SK-N-SH treated with all-trans-retinoic acid at 6 μM for 48 hours (cell line): Measurements from ENCODE around the gene GRIK1.

Experiments
- ATAC-seq: fragments of 200-7000 bp; cut with Tn5 transposase; 3 replicates; pipeline ENCODE4 v1.9.1; 2020; ENCODE audit warnings: mild to moderate bottlenecking, moderate library complexity
- ARNTL ChIP-seq: fragments of 450-650 bp; formaldehyde crosslinking; IDR thresholded peaks from 2 replicates; pipeline ENCODE4 v1.5.0; 2020; ENCODE audit warnings: low read depth, mild to moderate bottlenecking, moderate library complexity, borderline replicate concordance
- BACH2 ChIP-seq: fragments of 250-450 bp; sonication (Bioruptor Pico); IDR thresholded peaks from 2 replicates; pipeline ENCODE4 v1.9.0; 2021; ENCODE audit warnings: mild to moderate bottlenecking, borderline replicate concordance
- CSDC2 ChIP-seq: fragments of 250-450 bp; sonication (Bioruptor Pico); IDR thresholded peaks from 2 replicates; pipeline ENCODE4 v1.5.0; 2020; ENCODE audit warnings: mild to moderate bottlenecking, moderate library complexity
- ESRRG ChIP-seq: fragments of 250-450 bp; sonication (Bioruptor Pico); IDR thresholded peaks from 2 replicates; pipeline ENCODE4 v1.6.1; 2021; ENCODE audit warnings: mild to moderate bottlenecking
- GLIS3 ChIP-seq: fragments of 250-450 bp; sonication (Bioruptor Pico); IDR thresholded peaks from 2 replicates; pipeline ENCODE4 v1.5.0; 2020; ENCODE audit warnings: mild to moderate bottlenecking, moderate library complexity
- ISL1 ChIP-seq: fragments of 250-450 bp; sonication (Bioruptor Pico); IDR thresholded peaks from 2 replicates; pipeline ENCODE4 v2.1.2; 2022; ENCODE audit warnings: mild to moderate bottlenecking, moderate library complexity
- OSR1 ChIP-seq: fragments of 250-450 bp; sonication (Bioruptor Pico); IDR thresholded peaks from 2 replicates; pipeline ENCODE4 v1.8.0; 2022; ENCODE audit warnings: moderate library complexity, mild to moderate bottlenecking, inconsistent platforms
- PPARA ChIP-seq: fragments of 250-450 bp; sonication (Bioruptor Pico); IDR thresholded peaks from 2 replicates; pipeline ENCODE4 v1.5.0; 2020; ENCODE audit warnings: mild to moderate bottlenecking, borderline replicate concordance
- RARB ChIP-seq: fragments of 250-450 bp; sonication (Bioruptor Pico); IDR thresholded peaks from 2 replicates; pipeline ENCODE4 v1.8.0; 2021; ENCODE audit warnings: mild to moderate bottlenecking, moderate library complexity
- SNAI2 ChIP-seq: fragments of 250-450 bp; sonication (Bioruptor Pico); IDR thresholded peaks from 2 replicates; pipeline ENCODE4 v1.5.0; 2020; ENCODE audit warnings: mild to moderate bottlenecking, moderate library complexity
- TOX ChIP-seq: fragments of 250-450 bp; sonication (Bioruptor Pico); IDR thresholded peaks from 2 replicates; pipeline ENCODE4 v1.8.0; 2021; ENCODE audit warnings: mild to moderate bottlenecking, moderate library complexity, borderline replicate concordance
- ZC3H10 ChIP-seq: fragments of 250-450 bp; sonication (Bioruptor Pico); IDR thresholded peaks from 2 replicates; pipeline ENCODE4 v1.5.1; 2021; ENCODE audit warnings: mild to moderate bottlenecking, moderate library complexity
- ZFP30 ChIP-seq: fragments of 450-650 bp; formaldehyde crosslinking; IDR thresholded peaks from 2 replicates; pipeline ENCODE4 v1.5.0; 2022; ENCODE audit warnings: mild to moderate bottlenecking, moderate library complexity
- ZNF565 ChIP-seq: fragments of 450-650 bp; formaldehyde crosslinking; conservative IDR thresholded peaks from 2 replicates; pipeline ENCODE4 v1.5.0; 2020; ENCODE audit warnings: low read depth, mild to moderate bottlenecking, moderate library complexity
- ZNF70 ChIP-seq: fragments of 450-650 bp; formaldehyde crosslinking; IDR thresholded peaks from 2 replicates; pipeline ENCODE4 v1.5.0; 2020; ENCODE audit warnings: mild to moderate bottlenecking, moderate library complexity
- ZNF8 ChIP-seq: fragments of 450-650 bp; formaldehyde crosslinking; IDR thresholded peaks from 2 replicates; pipeline ENCODE4 v1.5.0; 2020; ENCODE audit warnings: mild to moderate bottlenecking, moderate library complexity
- TF ChIP-seq, protein P1 (sequence below): fragments of 250-450 bp; sonication (Bioruptor Pico); IDR thresholded peaks from 2 replicates; pipeline ENCODE4 v1.5.1; 2020; ENCODE audit warnings: low read depth, mild to moderate bottlenecking, moderate library complexity
- TF ChIP-seq, protein P2 (sequence below): fragments of 250-450 bp; sonication (Bioruptor Pico); IDR thresholded peaks from 2 replicates; pipeline ENCODE4 v1.8.0; 2021; ENCODE audit warnings: low read depth, mild to moderate bottlenecking, moderate library complexity, borderline replicate concordance
- TF ChIP-seq, protein P3 (sequence below): fragments of 250-450 bp; sonication (Bioruptor Pico); IDR thresholded peaks from 2 replicates; pipeline ENCODE4 v1.5.1; 2021; ENCODE audit warnings: mild to moderate bottlenecking, moderate library complexity
- TF ChIP-seq, protein P4 (sequence below): fragments of 250-450 bp; sonication (Bioruptor Pico); IDR thresholded peaks from 2 replicates; pipeline ENCODE4 v1.8.0; 2020; ENCODE audit warnings: mild to moderate bottlenecking, moderate library complexity, borderline replicate concordance
- TF ChIP-seq, protein P5 (sequence below): fragments of 250-450 bp; sonication (Bioruptor Pico); IDR thresholded peaks from 2 replicates; pipeline ENCODE4 v1.5.0; 2020; ENCODE audit warnings: mild to moderate bottlenecking, moderate library complexity

The GRIK1 gene

DNA sequence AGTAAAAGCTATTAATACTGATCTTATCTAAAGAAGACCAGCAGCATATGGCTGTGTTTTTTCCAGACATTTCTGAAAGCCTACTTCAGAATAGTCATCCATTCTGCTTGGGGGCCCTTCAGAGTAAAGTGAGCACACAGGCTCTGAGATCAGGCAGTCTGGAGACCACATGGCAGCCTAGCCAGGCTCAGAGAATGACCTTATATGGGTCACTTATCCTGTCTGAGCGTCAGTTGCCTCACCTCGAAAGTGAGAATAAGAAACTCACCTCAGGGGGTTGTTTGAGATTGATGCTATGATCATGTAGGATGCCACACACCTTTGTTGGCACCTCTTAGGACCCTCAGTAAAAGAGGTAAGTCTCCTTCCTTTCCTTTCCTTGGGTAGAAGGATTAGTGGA lies 270.4 kb downstream of the GRIK1 start:
- no peak for TF ChIP-seq TOX (CRISPR knock-in tag)
- TF ChIP-seq OSR1: no peak
- TF ChIP-seq BACH2: no peak
- no peak for TF ChIP-seq ISL1 (CRISPR knock-in tag)
- no peak for TF ChIP-seq CSDC2 (CRISPR knock-in tag)
- TF ChIP-seq SNAI2: no peak
- TF ChIP-seq, protein P1, sequence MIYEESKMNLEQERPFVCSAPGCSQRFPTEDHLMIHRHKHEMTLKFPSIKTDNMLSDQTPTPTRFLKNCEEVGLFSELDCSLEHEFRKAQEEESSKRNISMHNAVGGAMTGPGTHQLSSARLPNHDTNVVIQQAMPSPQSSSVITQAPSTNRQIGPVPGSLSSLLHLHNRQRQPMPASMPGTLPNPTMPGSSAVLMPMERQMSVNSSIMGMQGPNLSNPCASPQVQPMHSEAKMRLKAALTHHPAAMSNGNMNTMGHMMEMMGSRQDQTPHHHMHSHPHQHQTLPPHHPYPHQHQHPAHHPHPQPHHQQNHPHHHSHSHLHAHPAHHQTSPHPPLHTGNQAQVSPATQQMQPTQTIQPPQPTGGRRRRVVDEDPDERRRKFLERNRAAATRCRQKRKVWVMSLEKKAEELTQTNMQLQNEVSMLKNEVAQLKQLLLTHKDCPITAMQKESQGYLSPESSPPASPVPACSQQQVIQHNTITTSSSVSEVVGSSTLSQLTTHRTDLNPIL (CRISPR knock-in tag): no peak
- no peak for TF ChIP-seq ESRRG (CRISPR knock-in tag)
- TF ChIP-seq, protein P2, sequence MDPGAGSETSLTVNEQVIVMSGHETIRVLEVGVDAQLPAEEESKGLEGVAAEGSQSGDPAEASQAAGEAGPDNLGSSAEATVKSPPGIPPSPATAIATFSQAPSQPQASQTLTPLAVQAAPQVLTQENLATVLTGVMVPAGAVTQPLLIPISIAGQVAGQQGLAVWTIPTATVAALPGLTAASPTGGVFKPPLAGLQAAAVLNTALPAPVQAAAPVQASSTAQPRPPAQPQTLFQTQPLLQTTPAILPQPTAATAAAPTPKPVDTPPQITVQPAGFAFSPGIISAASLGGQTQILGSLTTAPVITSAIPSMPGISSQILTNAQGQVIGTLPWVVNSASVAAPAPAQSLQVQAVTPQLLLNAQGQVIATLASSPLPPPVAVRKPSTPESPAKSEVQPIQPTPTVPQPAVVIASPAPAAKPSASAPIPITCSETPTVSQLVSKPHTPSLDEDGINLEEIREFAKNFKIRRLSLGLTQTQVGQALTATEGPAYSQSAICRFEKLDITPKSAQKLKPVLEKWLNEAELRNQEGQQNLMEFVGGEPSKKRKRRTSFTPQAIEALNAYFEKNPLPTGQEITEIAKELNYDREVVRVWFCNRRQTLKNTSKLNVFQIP (CRISPR knock-in tag): no peak
- TF ChIP-seq RARB: no peak
- no peak for TF ChIP-seq ZNF565 (CRISPR knock-in tag)
- TF ChIP-seq ZFP30 (CRISPR knock-in tag): no peak
- TF ChIP-seq, protein P3, sequence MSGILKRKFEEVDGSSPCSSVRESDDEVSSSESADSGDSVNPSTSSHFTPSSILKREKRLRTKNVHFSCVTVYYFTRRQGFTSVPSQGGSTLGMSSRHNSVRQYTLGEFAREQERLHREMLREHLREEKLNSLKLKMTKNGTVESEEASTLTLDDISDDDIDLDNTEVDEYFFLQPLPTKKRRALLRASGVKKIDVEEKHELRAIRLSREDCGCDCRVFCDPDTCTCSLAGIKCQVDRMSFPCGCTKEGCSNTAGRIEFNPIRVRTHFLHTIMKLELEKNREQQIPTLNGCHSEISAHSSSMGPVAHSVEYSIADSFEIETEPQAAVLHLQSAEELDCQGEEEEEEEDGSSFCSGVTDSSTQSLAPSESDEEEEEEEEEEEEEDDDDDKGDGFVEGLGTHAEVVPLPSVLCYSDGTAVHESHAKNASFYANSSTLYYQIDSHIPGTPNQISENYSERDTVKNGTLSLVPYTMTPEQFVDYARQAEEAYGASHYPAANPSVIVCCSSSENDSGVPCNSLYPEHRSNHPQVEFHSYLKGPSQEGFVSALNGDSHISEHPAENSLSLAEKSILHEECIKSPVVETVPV (CRISPR knock-in tag): no peak
- no peak for TF ChIP-seq ARNTL (CRISPR knock-in tag)
- TF ChIP-seq PPARA (CRISPR knock-in tag): no peak
- TF ChIP-seq GLIS3 (CRISPR knock-in tag): no peak
- TF ChIP-seq, all 23 proteins: peak for 0
- peak; percentile 48; the same call in 1 of the 3 replicates for ATAC-seq

DNA sequence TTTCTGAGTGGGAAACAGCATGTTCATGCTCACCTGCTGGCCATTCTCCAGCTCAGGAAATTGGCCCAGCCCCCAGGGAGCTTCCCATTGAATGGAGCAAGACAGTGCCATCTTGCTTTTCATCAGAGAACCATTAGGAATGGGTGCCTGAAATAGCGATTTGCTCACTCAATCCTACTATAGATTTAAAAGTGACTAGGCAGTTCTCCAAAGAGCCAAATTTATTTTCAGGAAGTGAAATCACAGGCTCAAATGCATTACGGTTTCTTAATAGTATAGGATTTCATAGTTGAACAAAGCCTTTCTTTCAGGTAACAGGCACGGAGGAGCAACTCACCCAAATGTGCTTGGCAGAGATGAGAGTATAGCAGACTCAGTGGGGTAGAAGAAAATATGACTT lies 272.1 kb downstream of the GRIK1 start:
- TF ChIP-seq, protein P4, sequence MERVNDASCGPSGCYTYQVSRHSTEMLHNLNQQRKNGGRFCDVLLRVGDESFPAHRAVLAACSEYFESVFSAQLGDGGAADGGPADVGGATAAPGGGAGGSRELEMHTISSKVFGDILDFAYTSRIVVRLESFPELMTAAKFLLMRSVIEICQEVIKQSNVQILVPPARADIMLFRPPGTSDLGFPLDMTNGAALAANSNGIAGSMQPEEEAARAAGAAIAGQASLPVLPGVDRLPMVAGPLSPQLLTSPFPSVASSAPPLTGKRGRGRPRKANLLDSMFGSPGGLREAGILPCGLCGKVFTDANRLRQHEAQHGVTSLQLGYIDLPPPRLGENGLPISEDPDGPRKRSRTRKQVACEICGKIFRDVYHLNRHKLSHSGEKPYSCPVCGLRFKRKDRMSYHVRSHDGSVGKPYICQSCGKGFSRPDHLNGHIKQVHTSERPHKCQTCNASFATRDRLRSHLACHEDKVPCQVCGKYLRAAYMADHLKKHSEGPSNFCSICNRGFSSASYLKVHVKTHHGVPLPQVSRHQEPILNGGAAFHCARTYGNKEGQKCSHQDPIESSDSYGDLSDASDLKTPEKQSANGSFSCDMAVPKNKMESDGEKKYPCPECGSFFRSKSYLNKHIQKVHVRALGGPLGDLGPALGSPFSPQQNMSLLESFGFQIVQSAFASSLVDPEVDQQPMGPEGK (CRISPR knock-in tag): no peak
- TF ChIP-seq, protein P1 (CRISPR knock-in tag): no peak
- TF ChIP-seq PPARA (CRISPR knock-in tag) (no peak), BACH2 (no peak), TOX (CRISPR knock-in tag) (no peak)
- ATAC-seq: no peak

DNA sequence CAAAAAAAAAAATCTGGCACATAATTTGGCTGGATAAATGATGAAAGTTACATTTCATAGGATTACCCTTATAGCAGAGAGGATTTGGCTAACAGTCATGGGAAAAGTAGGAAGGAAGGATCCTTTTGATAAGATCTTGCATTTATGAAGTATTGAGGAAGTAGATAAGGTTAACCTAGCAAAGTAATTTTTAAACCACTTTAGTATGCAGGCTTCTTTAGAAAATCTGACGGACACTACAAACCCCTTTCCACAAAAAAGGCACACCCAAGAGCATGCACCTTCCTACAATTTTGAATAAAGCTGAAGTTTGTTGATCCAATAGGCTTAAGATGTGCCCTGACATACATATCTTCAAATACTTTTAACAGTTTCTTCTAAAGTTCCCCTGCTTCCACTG lies 275.2 kb downstream of the GRIK1 start:
- TF ChIP-seq ISL1 (CRISPR knock-in tag) (no peak), ZC3H10 (CRISPR knock-in tag) (no peak), ZNF70 (CRISPR knock-in tag) (no peak), ZFP30 (CRISPR knock-in tag) (no peak), RARB (no peak), SNAI2 (no peak), CSDC2 (CRISPR knock-in tag) (no peak), ZNF8 (CRISPR knock-in tag) (no peak), TOX (CRISPR knock-in tag) (no peak)
- TF ChIP-seq, protein P4 (CRISPR knock-in tag): no peak
- TF ChIP-seq, protein P5, sequence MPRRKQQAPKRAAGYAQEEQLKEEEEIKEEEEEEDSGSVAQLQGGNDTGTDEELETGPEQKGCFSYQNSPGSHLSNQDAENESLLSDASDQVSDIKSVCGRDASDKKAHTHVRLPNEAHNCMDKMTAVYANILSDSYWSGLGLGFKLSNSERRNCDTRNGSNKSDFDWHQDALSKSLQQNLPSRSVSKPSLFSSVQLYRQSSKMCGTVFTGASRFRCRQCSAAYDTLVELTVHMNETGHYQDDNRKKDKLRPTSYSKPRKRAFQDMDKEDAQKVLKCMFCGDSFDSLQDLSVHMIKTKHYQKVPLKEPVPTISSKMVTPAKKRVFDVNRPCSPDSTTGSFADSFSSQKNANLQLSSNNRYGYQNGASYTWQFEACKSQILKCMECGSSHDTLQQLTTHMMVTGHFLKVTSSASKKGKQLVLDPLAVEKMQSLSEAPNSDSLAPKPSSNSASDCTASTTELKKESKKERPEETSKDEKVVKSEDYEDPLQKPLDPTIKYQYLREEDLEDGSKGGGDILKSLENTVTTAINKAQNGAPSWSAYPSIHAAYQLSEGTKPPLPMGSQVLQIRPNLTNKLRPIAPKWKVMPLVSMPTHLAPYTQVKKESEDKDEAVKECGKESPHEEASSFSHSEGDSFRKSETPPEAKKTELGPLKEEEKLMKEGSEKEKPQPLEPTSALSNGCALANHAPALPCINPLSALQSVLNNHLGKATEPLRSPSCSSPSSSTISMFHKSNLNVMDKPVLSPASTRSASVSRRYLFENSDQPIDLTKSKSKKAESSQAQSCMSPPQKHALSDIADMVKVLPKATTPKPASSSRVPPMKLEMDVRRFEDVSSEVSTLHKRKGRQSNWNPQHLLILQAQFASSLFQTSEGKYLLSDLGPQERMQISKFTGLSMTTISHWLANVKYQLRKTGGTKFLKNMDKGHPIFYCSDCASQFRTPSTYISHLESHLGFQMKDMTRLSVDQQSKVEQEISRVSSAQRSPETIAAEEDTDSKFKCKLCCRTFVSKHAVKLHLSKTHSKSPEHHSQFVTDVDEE (CRISPR knock-in tag): no peak
- ATAC-seq: no peak
